H9 (cell line): Measurements from ENCODE around the gene ZNF609. TPM values are rescaled to one million over a fixed set of nuclear protein-coding genes. Genes with fewer than 3 reads are reported as not detected.

Experiments
- DNase-seq: peaks from one replicate; pipeline ENCODE4 v3.0.0-alpha.2; 2017
- H2AFZ ChIP-seq: one replicate; pipeline ENCODE4 v1.6.1; 2013; ENCODE audit warnings: mild to moderate bottlenecking, low read length, control low read depth, moderate library complexity
- H2AK5ac ChIP-seq: 2 replicates; pipeline ENCODE4 v1.6.1; 2013; ENCODE audit warnings: low read length, control low read depth, mixed read lengths; ENCODE audit not compliant: insufficient read length
- H2BK120ac ChIP-seq: one replicate; pipeline ENCODE4 v1.6.1; 2013; ENCODE audit warnings: low read depth, mild to moderate bottlenecking, low read length, control low read depth, inconsistent platforms; ENCODE audit not compliant: poor library complexity, severe bottlenecking
- H2BK12ac ChIP-seq: 2 replicates; pipeline ENCODE4 v1.6.1; 2013; ENCODE audit warnings: low read length, control low read depth, mixed read lengths, low read depth; ENCODE audit not compliant: insufficient read length
- H2BK15ac ChIP-seq: 2 replicates; pipeline ENCODE4 v1.6.1; 2013; ENCODE audit warnings: low read depth, low read length, control low read depth
- H2BK20ac ChIP-seq: one replicate; pipeline ENCODE4 v1.6.1; 2013; ENCODE audit warnings: low read depth, mild to moderate bottlenecking, low read length, control low read depth, inconsistent platforms; ENCODE audit not compliant: poor library complexity, severe bottlenecking
- H2BK5ac ChIP-seq: 2 replicates; pipeline ENCODE4 v1.6.1; 2013; ENCODE audit warnings: low read length, control low read depth, mixed read lengths; ENCODE audit not compliant: insufficient read length
- H3K14ac ChIP-seq: 2 replicates; pipeline ENCODE4 v1.6.1; 2013; ENCODE audit warnings: low read length, control low read depth; ENCODE audit not compliant: insufficient read depth
- H3K18ac ChIP-seq: 2 replicates; pipeline ENCODE4 v1.6.1; 2013; ENCODE audit warnings: low read depth, mild to moderate bottlenecking, mixed read lengths, low read length, control low read depth; ENCODE audit not compliant: insufficient read length
- H3K23ac ChIP-seq: 2 replicates; pipeline ENCODE4 v1.6.1; 2013; ENCODE audit warnings: low read length, control low read depth, mixed read lengths, low read depth; ENCODE audit not compliant: insufficient read length
- H3K23me2 ChIP-seq: 2 replicates; pipeline ENCODE4 v1.6.1; 2013; ENCODE audit warnings: low read depth, mild to moderate bottlenecking, mixed read lengths, low read length, control low read depth; ENCODE audit not compliant: insufficient read length, poor library complexity, severe bottlenecking
- H3K27ac ChIP-seq: 2 replicates; pipeline ENCODE4 v1.5.1; 2013; ENCODE audit warnings: low read length, control low read depth, mixed read lengths, low read depth; ENCODE audit not compliant: insufficient read length
- H3K27me3 ChIP-seq: 2 replicates; pipeline ENCODE4 v1.6.1; 2013; ENCODE audit warnings: low read length, control low read depth, inconsistent platforms; ENCODE audit not compliant: insufficient read depth
- H3K4ac ChIP-seq: 2 replicates; pipeline ENCODE4 v1.6.1; 2013; ENCODE audit warnings: low read depth, mild to moderate bottlenecking, control low read depth, inconsistent platforms, low read length, moderate library complexity
- H3K4me1 ChIP-seq: 2 replicates; pipeline ENCODE4 v1.6.1; 2013; ENCODE audit warnings: low read length, control low read depth, inconsistent platforms; ENCODE audit not compliant: insufficient read depth
- H3K4me2 ChIP-seq: 2 replicates; pipeline ENCODE4 v1.6.1; 2013; ENCODE audit warnings: low read length, control low read depth, mixed read lengths; ENCODE audit not compliant: insufficient read length, insufficient read depth
- H3K56ac ChIP-seq: 2 replicates; pipeline ENCODE4 v1.6.1; 2013; ENCODE audit warnings: low read depth, mild to moderate bottlenecking, mixed read lengths, low read length, control low read depth; ENCODE audit not compliant: insufficient read length
- H3K79me1 ChIP-seq: 2 replicates; pipeline ENCODE4 v1.6.1; 2013; ENCODE audit warnings: low read depth, mild to moderate bottlenecking, moderate library complexity, low read length, control low read depth, inconsistent platforms; ENCODE audit not compliant: insufficient read depth, poor library complexity, severe bottlenecking
- H3K79me2 ChIP-seq: 2 replicates; pipeline ENCODE4 v1.6.1; 2013; ENCODE audit warnings: low read length, control low read depth, inconsistent platforms; ENCODE audit not compliant: insufficient read depth
- H3K9ac ChIP-seq: 2 replicates; pipeline ENCODE4 v1.6.1; 2013; ENCODE audit warnings: low read length, control low read depth, mixed read lengths; ENCODE audit not compliant: insufficient read length; ENCODE audit errors: extremely low read depth
- H3K9me3 ChIP-seq: one replicate; pipeline ENCODE4 v1.6.1; 2013; ENCODE audit warnings: low read depth, low read length, inconsistent platforms; ENCODE audit not compliant: control insufficient read depth
- H3T11ph ChIP-seq: one replicate; pipeline ENCODE4 v1.6.1; 2013; ENCODE audit warnings: mild to moderate bottlenecking, low read length, control low read depth, inconsistent platforms
- H4K20me1 ChIP-seq: one replicate; pipeline ENCODE4 v1.6.1; 2013; ENCODE audit not compliant: control insufficient read depth, insufficient read length, insufficient read depth
- H4K5ac ChIP-seq: 2 replicates; pipeline ENCODE4 v1.6.1; 2013; ENCODE audit warnings: low read depth, mild to moderate bottlenecking, mixed read lengths, low read length, control low read depth; ENCODE audit not compliant: insufficient read length
- H4K8ac ChIP-seq: replicated peaks from 2 replicates; pipeline ENCODE4 v1.6.1; 2013; ENCODE audit warnings: low read length, control low read depth, mixed read lengths, low read depth; ENCODE audit not compliant: insufficient read length
- H4K91ac ChIP-seq: 2 replicates; pipeline ENCODE4 v1.6.1; 2013; ENCODE audit warnings: low read depth, mild to moderate bottlenecking, moderate library complexity, mixed read lengths, low read length, control low read depth; ENCODE audit not compliant: insufficient read length
- H3K27ac Mint-ChIP-seq, 3 experiments: 2 replicates in 2 of 3; 3 replicates in 1 of 3; pipeline ENCODE4 v1.8.0; 2020 to 2021; ENCODE audit warnings: mixed read lengths in 3 of 3, mild to moderate bottlenecking in 1 of 3, moderate library complexity in 1 of 3
- H3K27me3 Mint-ChIP-seq: 2 replicates; pipeline ENCODE4 v1.8.0; 2021; ENCODE audit warnings: low read depth, mild to moderate bottlenecking, moderate library complexity, mixed read lengths
- H3K36me3 Mint-ChIP-seq, 3 experiments: 2 replicates in 2 of 3; 3 replicates in 1 of 3; pipeline ENCODE4 v1.8.0; 2020 to 2021; ENCODE audit warnings: low read depth in 3 of 3, mixed read lengths in 3 of 3; ENCODE audit not compliant: insufficient read depth in 1 of 3
- H3K4me1 Mint-ChIP-seq, 2 experiments: 2 replicates each; pipeline ENCODE4 v1.8.0; 2020; ENCODE audit warnings: mixed read lengths in 2 of 2
- H3K4me3 Mint-ChIP-seq, 2 experiments: 2 replicates in 1 of 2; 3 replicates in 1 of 2; pipeline ENCODE4 v1.8.0; 2020 to 2021; ENCODE audit warnings: mild to moderate bottlenecking in 2 of 2, mixed read lengths in 2 of 2, moderate library complexity in 1 of 2
- H3K9me3 Mint-ChIP-seq, 2 experiments: 2 replicates in 1 of 2; 3 replicates in 1 of 2; pipeline ENCODE4 v1.8.0; 2020; ENCODE audit warnings: mild to moderate bottlenecking in 2 of 2, mixed read lengths in 2 of 2, moderate library complexity in 1 of 2
- CTCF ChIP-seq: fragments of 200-600 bp; sonication (generic); conservative IDR thresholded peaks from 3 replicates; pipeline ENCODE4 v1.8.0; 2021; ENCODE audit warnings: antibody characterized with exemption, mild to moderate bottlenecking
- WGBS: extraction: QIAGEN DNeasy Blood & Tissue Kit; methylation state at CpG from one replicate; pipeline ENCODE4 v1.1.7; 2013; ENCODE audit warnings: missing lambda C conversion rate, low lambda C conversion rate, mixed read lengths; ENCODE audit not compliant: insufficient read length; ENCODE audit errors: extremely low coverage; 5-methylcytosine and 5-hydroxymethylcytosine counted together
- total RNA-seq: library from RNA; stranded (reverse); gene quantifications from 2 replicates; pipeline ENCODE4 v1.2.1, GENCODE V29; 2021

ZNF609 gene
- total RNA-seq, 1 experiment from 2014 or later: 45.3 TPM

GRCh38 chr15:64574301-64575017 lies 114.1 kb downstream of the ZNF609 start:
- no peak overlapping the region for H2BK12ac ChIP-seq
- no peak overlapping the region for H3K9ac ChIP-seq
- Mint-ChIP-seq H3K9me3 (0 out of 5 replicates have a peak, but pooled peaks cover 0 to 2% of the 10 kb centered on the region in 2 experiments), H3K27me3 (no peaks in the 10 kb centered on the region), H3K4me3 (no peak overlapping the region), H3K4me1 (peaks cover 4 to 6% of the 10 kb centered on the region in 2 experiments), H3K27ac (peak overlapping the region; percentile 3 to 77 (median 18); a peak in 3 of 7 replicates), H3K36me3 (peaks cover 2 to 6% (median 5%) of the 10 kb centered on the region in 3 experiments; a peak in 3 of 7 replicates)
- H3K4me2 ChIP-seq: no peak overlapping the region
- H3K79me1 ChIP-seq: peaks cover 10% of the 10 kb centered on the region
- no peak for DNase-seq
- no peaks in the 10 kb centered on the region for H3K27me3 ChIP-seq
- no peak overlapping the region for H3K4ac ChIP-seq
- H2BK120ac ChIP-seq: no peak overlapping the region
- H2AK5ac ChIP-seq: no peak overlapping the region
- no peak overlapping the region for H4K8ac ChIP-seq
- H3K27ac ChIP-seq: no peak overlapping the region
- H2BK5ac ChIP-seq: no peak overlapping the region
- H3K9me3 ChIP-seq: no peaks in the 10 kb centered on the region
- H3T11ph ChIP-seq: no peak overlapping the region
- no peak overlapping the region for H2BK15ac ChIP-seq
- no CpG with 5 or more reads among the region's 1 CpG for WGBS
- H3K23ac ChIP-seq: no peak overlapping the region
- no peak overlapping the region for H3K14ac ChIP-seq
- no peak overlapping the region for H4K91ac ChIP-seq
- no peak overlapping the region for H3K18ac ChIP-seq
- no peak overlapping the region for H2BK20ac ChIP-seq
- no peaks in the 10 kb centered on the region for H3K4me1 ChIP-seq
- H4K5ac ChIP-seq: no peak overlapping the region
- no peaks in the 10 kb centered on the region; the same call in 1 of the 2 replicates for H3K79me2 ChIP-seq
- H4K20me1 ChIP-seq: no peaks in the 10 kb centered on the region
- TF ChIP-seq CTCF: no peak
- H3K23me2 ChIP-seq: no peaks in the 10 kb centered on the region
- no peak overlapping the region for H3K56ac ChIP-seq
- no peak overlapping the region for H2AFZ ChIP-seq
